GM21619 (cell line): ENCODE results near the gene MYBPC2.
"Not testable (repeated sequence)": the region's sequence is repeated elsewhere in the genome, so short reads cannot be mapped to it uniquely, and the experiment has no call there.

Source experiments
- ATAC-seq: cut with Tn5 transposase; IDR thresholded peaks from one replicate; pipeline ENCODE4 v1.9.1; 2021; ENCODE audit not compliant: unreplicated experiment

Gene MYBPC2

DNA sequence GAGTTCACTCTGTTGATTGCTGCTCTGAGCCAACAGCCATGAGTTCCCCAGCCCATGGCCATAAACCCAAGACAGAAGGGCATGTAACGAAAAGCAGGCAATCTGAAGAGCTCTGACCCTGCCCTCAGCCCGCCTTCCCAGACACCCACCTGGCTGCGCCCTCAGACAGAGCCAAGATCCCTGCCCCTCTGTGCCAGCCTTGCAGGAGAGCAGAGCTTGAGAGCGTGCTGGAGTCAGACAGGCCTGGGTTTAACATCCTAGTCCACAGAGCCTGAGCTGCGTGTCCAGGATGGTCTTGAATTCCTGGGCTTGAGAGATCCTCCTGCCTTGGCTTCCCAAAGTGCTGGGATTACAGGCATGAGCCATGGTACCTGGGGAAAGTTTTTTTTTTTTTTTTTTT, 24.6 kb downstream of the MYBPC2 start:
- no peak for ATAC-seq

DNA sequence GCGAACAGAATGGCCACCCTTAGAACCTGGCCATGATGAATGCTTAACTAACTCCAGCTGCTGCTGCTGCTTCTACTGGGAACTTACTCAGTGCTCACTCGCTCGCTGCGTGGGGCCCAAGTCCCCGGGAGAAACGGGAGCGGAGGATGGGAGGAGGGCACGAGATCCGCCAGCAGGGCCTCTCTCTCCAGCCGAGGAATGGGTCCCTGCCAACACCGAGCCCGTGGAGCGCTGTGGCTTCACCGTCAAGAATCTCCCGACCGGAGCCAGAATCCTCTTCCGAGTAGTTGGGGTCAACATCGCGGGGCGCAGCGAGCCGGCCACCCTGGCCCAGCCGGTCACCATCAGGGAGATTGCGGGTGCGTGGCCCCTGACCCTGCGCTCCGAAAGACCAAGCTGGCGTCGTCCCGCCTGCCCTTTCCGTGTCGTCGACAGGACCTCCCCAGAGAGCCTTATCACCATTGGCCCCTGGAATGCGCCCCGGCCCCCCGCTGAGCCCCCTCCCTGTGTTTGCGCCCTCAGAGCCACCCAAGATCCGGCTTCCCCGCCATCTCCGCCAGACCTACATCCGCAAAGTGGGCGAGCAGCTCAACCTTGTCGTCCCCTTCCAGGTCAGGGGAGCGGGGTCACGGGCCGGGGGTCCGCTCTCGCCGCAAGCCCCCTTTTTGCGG, 25.8 kb downstream of the MYBPC2 start:
- ATAC-seq: no peak

DNA sequence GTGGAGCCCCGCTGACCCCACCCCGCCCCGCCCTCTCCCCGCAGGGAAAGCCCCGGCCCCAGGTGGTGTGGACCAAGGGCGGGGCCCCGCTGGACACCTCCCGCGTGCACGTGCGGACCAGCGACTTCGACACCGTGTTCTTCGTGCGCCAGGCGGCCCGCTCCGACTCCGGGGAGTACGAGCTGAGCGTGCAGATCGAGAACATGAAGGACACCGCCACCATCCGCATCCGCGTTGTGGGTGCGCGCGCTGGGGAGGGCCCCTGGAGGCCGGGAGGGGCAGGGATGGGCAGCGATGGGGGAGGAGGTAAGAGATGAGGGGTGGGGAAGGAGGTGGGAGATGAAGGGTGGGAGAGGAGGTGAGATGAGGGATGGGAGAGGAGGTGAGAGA, 26.4 kb downstream of the MYBPC2 start:
- ATAC-seq: no peak

DNA sequence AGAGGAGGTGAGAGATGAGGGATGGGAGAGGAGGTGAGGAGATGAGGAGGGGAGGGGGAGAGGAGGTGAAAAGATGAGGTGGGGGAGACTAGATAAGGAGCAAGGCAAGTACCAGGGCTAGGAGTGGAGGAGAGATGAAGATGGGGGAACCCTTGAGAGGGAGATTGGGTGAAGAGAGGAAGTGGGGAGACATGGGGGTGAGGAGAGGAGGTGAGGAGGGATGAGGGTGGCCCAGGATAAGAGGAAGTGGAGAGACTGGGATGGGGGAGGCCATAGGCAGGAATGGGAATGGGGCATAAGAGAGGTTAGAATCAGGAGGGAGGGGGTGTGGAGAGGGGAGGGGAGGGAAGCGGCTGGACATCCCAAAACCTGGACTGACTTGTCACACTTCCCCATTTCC, 26.9 kb downstream of the MYBPC2 start:
- ATAC-seq: no peak

DNA sequence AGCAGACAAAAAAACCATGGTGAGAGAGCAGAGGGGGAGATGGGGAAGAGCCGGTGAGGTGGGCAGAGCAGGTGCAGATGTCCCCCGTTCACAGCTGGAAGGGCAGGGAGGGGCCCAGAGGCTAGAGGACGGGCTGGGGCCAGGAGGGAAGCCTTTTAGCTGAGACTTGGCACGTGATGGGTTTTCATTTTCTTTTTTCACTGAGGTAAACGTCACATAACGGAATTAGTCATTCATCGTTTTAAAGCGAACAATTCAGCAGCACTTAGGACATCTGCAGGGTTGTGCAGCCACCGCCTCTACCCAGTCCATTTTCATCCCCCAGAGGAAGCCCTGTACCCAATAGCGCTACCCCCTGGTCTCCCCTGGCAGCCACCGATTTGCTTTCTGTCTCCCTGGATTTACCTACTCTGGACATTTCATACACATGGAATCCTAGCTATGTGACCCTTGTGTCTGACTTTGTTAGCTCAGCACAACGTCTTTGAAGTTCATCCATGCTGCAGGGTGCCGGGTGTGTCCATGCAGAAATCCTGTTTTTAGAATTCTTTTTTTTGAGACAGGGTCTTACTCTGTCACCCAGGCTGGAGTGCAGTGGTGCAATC, 27.6 kb downstream of the MYBPC2 start:
- peak; percentile 61 for ATAC-seq

DNA sequence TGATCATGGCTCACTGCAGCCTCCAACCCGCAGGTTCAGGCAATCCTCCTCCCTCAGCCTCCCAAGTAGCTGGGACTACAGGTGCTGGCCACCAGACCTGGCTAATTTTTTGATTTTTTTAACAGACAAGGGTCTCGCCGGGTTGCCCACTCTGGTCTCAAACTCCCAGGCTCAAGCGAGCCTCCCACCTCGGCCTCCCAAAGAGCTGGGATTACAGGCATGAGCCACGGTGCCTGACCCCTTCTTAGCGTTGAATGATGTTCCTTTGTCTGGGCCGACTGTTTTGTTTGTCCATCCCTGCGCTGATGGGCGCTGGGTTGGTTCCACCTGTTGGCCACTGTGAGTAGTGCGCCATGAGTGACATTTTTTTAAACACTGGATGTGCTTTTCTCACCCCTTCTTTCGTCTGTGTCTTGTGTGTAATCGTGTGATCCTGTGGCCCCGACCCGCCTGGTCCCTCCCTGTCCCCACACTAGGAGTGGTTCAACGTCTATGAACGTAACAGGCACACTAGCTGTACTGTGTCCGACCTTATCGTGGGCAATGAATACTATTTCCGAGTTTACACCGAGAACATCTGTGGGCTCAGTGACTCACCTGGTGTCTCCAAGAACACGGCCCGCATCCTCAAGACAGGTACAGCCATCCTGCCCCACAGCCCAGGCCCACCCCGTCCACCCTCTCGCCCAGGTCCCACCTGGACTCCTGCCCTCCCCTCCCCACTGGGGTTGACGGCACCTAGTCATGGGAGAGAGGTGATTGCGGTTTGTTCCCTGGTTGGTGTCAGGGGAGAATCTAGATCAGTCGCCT, 28.6 kb downstream of the MYBPC2 start:
- peak; percentile 55 for ATAC-seq

DNA sequence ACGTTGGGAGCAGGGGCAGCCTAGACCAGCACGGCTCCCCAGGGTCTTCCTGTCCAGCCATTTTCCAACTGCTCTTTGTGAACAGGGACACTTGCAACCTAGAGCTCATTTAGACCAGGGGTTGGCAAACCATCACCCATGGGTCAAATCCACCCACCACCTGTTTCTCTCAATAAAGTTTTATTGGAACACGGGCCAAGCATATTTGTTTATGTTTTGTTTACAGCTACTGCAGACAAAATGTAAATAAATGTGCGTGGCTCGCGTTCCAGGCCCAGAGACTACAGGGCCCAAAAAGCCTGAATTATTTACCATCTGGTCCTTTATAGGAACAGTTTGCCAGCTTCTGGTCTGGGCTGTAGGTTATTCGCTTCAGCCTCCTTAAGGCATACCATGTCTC, 30.3 kb downstream of the MYBPC2 start:
- no peak for ATAC-seq

DNA sequence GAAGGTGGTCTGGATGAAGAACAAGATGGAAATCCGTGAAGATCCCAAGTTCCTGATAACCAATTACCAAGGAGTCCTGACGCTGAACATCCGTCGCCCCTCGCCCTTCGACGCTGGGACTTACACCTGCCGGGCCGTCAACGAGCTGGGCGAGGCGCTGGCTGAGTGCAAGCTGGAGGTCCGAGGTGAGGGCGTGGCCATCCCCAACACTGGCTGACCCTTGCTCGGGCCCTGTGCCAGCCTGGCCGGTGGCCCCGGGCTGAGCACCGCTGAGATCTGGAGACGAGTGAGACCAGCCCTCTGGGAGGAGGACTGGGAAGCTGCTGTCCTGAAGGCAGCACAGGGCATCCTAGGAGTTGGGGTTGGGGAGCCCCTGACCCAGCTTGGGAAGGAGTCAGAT, 31.7 kb downstream of the MYBPC2 start:
- ATAC-seq: no peak

DNA sequence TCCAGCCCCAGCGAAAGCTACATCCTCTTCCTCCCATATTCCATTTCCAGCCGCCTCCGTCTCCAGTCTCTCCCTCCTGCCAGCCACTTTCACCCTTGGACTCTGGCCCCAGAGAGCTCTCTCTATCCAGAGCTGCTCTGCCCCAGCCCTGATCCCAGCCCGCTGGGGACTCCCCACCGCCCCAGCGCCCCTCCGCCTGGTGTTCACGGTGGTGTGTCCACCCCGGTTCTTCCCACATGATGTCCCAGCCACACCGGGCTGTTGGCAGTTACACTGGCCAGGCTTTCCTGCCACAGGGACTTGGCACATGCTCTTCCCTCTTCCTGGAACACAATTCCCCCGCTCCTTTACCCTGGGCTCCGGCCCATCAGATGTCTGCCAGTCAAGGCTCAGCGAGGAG, 32.3 kb downstream of the MYBPC2 start:
- no peak for ATAC-seq

DNA sequence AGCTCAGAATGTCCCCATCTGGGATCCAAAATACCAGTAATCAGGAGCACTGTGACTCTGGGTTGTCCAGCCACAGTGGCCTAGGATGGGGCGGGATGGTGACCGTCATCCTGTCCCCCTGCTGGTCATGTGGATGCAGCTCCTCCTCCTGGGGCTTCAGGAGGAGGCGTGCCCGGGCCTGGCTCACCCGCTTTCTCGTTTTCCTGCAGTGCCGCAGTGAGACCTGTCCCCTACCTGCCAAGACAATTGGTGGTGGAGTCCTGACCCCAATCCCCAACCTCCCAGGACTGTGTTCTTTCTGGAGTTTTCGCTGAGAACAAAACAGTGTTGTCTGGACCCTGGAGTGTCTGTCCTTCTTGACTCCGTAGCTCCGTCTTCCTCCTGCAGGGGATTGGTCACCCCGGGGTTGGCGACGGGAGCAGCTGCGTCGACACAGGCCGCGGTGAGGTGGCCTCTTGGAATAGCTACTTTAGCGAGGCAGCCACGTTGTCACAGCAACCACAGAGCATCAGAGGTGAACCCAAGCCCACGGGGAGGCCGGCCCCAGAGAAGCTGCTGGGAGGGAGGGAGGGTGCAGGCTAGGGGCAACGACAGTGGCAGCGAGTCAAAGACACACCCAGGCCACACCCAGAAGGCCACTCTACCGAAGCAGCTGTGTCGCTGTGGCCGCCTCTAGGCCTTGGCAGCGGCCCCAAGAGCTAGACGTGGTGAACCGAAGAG, 33.5 kb downstream of the MYBPC2 start:
- no peak for ATAC-seq

DNA sequence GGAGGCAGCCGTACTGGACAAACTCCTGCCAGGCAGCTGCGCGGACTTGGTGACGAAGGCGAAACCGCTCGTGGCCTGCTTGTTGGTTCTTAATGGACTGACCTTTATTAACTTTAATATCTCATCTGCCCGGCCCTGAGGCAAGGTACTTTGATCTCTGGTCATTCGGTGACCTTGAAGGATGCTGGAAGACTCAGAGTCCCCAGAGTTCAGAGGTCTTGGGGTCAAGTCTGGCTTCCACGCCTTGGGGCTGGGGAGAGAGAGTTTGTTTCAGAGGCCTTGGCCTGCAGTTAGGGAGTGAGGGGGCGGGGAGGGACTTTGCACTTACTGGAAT, 34.0 kb downstream of the MYBPC2 start:
- no peak for ATAC-seq

DNA sequence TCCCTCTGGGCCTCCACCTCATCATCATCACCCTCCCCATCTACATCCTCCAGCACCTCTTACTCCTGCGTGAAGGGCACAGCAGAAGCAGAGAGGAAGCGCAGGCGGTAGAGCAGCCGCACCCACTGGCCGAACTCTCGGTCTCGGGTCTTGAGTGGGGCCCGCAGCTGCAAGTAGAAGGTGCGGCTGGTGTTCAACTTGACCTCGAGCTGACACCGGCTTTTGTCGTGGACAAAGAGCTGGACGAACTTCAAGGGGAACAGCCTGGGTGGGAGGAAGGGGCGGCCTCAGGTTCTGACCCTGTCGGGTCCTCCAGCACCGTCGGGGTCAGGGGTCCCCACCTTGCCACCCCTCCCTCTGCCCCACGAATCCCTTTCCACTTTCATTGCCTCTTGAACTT, 34.9 kb downstream of the MYBPC2 start:
- ATAC-seq: no peak

DNA sequence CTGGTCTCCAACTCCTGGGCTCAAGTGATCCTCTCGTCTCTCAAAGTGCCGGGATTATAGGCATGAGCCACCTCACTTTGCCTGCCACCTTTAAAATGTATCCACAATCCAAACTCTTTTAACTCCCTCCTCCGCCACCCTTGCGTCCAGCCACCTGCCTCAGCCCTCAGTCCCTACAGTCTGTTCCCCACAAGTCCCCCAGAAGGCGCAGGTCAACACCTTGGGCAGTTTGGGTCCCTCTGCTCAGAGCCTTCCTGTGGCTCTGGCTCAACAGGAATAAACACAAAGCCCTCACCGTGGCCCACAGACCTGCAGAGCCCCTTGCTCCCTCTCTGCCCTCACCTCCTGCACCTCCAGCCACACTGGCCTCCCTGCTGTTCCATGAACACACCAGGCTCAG, 36.1 kb downstream of the MYBPC2 start:
- ATAC-seq: no peak

DNA sequence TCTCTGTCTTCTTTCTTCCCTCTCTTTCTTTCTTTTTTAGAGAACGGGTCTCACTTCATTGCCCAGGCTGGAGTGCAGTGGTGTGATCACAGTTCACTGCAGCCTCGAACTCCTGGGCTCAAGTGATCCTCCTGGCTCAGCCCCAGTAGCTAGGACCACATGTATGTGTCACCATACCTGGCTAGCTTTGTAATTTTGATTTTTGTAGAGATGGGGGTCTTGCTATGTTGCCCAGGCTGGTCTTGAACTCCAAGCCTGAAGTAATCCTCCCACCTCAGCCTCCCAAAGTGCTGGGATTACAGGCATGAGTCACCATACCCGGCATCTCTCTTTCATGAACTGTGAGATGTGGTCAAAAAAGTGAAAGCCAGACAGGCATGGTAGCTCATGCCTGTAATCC, 40.6 kb downstream of the MYBPC2 start:
- not testable (repeated sequence) for ATAC-seq

DNA sequence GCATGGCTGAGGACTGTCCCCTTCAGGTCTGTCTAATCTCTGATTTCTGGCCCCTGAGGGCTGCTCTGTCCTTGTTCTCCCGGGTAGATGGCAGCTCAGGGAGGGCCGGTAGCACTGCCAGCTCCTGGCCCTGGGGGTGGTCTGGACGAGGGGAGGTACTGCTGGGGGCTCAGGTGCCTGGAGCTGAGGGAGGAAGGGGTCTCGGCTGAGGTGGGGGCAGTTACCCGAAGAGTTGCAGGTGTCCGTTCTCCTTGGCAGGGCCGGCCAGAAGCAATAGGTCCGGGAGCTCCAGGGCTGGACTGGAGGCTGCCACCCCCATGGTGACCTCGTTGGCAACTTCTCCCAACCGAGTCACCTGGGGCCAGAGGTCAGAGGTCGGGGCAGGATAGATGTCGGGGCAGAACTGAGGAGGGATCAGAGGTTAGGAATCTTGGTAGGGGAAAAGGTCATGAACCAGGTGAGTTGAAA, 42.4 kb downstream of the MYBPC2 start:
- no peak for ATAC-seq

DNA sequence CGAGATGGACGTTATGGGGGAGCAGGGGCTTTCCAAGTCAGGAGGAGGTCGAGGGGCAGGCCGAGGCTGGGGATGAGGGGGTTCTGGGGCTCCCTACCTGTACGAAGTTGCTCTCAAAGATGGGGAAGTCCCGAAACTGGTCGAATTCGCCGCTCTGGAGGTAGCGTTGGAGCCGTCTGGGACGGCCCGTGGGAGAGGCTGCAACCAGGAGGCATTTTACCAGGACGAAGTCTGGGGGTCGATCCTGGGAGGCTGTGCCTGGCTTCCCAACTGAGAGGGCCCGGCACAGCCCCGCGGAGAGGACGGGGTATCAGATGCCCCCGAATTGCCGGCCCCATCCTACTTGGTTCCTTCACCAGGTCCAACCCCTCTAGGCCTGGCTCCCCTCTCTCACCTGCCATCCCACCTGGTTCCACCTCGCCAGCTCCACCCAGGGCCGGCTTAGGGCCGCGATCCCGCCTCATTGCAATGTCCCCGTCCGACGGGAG, 43.1 kb downstream of the MYBPC2 start:
- ATAC-seq: peak; percentile 11

DNA sequence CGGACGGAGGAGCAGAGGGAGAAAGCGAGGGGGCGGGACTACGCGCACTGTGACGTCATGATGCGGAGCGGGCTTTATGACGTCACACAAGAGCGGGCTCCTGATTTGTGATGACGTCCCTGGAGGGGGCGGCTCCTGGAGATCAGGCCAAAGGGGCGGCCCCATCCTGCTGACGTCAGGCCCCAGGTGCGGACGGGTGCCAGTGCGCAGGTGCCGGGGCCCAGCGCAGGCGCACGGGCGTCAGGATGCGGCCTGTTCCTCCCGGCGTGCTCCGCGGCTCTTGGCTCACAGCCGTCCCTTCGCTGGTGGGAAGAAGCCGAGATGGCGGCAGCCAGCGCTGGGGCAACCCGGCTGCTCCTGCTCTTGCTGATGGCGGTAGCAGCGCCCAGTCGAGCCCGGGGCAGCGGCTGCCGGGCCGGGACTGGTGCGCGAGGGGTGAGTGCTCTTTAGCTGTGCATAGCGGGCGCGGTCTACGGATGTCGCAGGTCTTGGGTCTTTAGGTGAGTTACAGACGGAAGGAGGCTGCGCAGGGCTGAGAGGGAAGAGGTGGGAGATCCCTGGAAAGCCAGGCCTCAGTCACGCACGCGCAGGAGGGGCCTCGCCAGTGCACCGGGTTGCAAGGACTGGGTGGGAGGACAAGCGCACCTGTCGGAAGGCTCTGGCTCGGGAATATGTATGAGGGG, 43.7 kb downstream of the MYBPC2 start, which contains the start of the genes EMC10 and GARIN5A:
Gene EMC10, plus strand, starts transcription at position 284 of the 683 bp plus-strand sequence. Its CDS starts 38 bp downstream, at position 322.
Gene GARIN5A, minus strand, starts transcription at position 625 of the 683 bp plus-strand sequence. Its CDS starts 460 bp downstream, at position 165.
- peak; percentile 72 for ATAC-seq

DNA sequence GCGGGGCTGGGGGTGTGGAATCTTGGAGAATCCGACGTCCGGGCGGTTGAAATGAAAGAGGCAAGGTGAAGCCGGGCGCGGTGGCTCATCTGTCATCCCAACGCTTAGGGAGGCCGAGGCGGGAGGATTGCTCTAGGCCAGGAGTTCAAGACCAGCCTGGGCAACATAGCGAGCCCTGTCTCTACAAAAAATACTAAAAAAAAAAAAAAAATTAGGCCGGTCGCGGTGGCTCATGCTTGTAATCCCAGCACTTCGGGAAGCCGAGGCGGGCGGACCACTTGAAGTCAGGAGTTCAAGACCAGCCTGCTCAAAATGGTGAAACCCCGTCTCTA, 44.2 kb downstream of the MYBPC2 start:
- ATAC-seq: no peak

DNA sequence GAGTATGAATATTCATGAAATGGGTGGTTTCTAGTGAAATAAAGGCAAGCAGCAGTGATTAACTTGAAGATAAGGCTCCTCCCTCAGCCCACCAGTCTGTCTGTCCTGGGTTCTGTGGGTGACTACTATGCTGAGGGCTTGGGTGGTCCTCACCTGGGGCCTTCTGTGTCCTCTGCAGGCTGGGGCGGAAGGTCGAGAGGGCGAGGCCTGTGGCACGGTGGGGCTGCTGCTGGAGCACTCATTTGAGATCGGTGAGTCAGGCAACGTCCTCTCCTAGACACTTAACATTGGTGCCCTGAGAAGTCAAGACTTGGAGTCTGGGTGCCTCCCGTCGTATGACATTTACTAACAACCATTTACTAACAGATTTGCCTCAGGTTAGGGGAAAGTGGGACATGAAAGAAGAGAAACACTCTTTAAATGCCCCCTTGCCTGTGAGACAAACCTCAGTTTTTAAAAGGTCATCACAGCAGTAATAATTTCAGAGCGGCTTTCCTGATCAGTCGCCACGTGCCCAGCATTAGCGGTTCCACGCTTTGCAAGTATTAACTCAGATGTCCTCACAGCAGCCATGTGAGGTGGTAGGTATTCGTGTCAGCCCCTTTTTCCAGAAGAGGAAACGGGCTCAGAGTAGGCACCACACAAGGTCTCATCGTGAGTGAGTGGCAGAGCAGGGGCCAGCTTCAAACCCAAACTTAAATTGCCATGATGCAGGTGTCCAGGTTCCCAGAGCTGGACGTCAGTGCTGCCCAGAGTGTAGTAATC, 45.2 kb downstream of the MYBPC2 start:
- no peak for ATAC-seq
